Measurements from ENCODE around the gene ECT2L.

The ECT2L gene

DNA sequence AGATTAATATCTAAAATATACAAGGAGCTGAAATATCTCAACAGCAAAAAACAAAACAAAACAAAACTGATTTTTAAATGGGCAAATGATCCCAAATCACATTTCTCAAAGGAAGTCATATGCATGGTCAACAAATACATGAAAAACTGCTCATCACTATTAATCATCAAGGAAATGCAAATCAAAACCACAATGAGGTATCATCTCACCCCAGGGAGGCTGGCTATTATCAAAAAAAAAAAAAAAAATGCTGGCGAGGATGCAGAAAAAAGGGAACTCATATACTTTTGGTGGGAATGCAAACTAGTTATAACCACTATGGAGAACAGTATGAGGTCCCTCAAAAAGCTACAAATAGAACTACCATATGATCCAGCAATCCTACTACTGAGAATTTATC is 157.6 kb downstream of the ECT2L start:
- TF ChIP-seq, protein P1, sequence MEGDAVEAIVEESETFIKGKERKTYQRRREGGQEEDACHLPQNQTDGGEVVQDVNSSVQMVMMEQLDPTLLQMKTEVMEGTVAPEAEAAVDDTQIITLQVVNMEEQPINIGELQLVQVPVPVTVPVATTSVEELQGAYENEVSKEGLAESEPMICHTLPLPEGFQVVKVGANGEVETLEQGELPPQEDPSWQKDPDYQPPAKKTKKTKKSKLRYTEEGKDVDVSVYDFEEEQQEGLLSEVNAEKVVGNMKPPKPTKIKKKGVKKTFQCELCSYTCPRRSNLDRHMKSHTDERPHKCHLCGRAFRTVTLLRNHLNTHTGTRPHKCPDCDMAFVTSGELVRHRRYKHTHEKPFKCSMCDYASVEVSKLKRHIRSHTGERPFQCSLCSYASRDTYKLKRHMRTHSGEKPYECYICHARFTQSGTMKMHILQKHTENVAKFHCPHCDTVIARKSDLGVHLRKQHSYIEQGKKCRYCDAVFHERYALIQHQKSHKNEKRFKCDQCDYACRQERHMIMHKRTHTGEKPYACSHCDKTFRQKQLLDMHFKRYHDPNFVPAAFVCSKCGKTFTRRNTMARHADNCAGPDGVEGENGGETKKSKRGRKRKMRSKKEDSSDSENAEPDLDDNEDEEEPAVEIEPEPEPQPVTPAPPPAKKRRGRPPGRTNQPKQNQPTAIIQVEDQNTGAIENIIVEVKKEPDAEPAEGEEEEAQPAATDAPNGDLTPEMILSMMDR (IDR thresholded peaks at IDR 0.05; ENCODE audit: low read depth, low read length), result no peak
- no peak for DNase-seq (ENCODE audit: extremely low read depth, low read depth)
